ENCODE results near the gene UBE2L3. TPM values are rescaled to one million over a fixed set of nuclear protein-coding genes. Genes with fewer than 3 reads are reported as not detected.

Gene UBE2L3
- total RNA-seq, 6 experiments from 2014 or later: 16.8 to 34.4 (median 22.1) TPM

GRCh38 chr22:21650280-21650679 lies 82.8 kb downstream of the UBE2L3 start:
- intact Hi-C loops (cut with DNase I): no loop called here
- DNase-seq (no peak), ATAC-seq (no peak)
- H3K9me3 ChIP-seq: no peaks in the 10 kb centered on the region
- H3K27me3 ChIP-seq: no peaks in the 10 kb centered on the region
- no peak overlapping the region for H3K4me3 ChIP-seq
- peaks cover 0 to 8% (median 2%) of the 10 kb centered on the region in 4 donors for H3K36me3 ChIP-seq
- TF ChIP-seq CTCF (IDR thresholded peaks at IDR 0.05) (no peak), POLR2A (IDR thresholded peaks at IDR 0.05) (no peak)
- 91% methylated on average over 7 of the region's 7 CpGs for WGBS (ENCODE audit: insufficient coverage, low coverage, low lambda C conversion rate, missing lambda C conversion rate)
- H3K4me1 ChIP-seq: peaks cover 0 to 21% (median 5%) of the 10 kb centered on the region in 4 donors
- H3K27ac ChIP-seq: no peak overlapping the region

- Histone ChIP-seq H3K4me3 (peak overlapping the region in 2 of 3 donors; percentile 19 to 50), H3K36me3 (peaks cover 0 to 8% (median 2%) of the 10 kb centered on the region in 4 donors), H3K27me3 (no peaks in the 10 kb centered on the region), H3K4me1 (peaks cover 0 to 21% (median 5%) of the 10 kb centered on the region in 4 donors), H3K27ac (no peak overlapping the region), H3K9me3 (no peaks in the 10 kb centered on the region)
- no peak for TF ChIP-seq CTCF (IDR thresholded peaks at IDR 0.05)
- TF ChIP-seq POLR2A (IDR thresholded peaks at IDR 0.05): no peak
- DNase-seq (no peak), ATAC-seq (peak in 2 of 4 donors; percentile 2 to 4)
- intact Hi-C loops (cut with DNase I): no loop called here
- 40% methylated on average over 5 of the region's 6 CpGs for WGBS (ENCODE audit: insufficient coverage, low coverage, low lambda C conversion rate, missing lambda C conversion rate)
Observed at GRCh38 chr22:21650823-21651520, 83.5 kb downstream of the UBE2L3 start.

- DNase-seq (peak in 2 of 3 donors; percentile 38 to 61), ATAC-seq (peak; percentile 2 to 13 (median 6))
- peaks cover 0 to 16% (median 3%) of the 10 kb centered on the region in 4 donors for H3K4me1 ChIP-seq
- no peaks in the 10 kb centered on the region for H3K27me3 ChIP-seq
- H3K9me3 ChIP-seq: no peaks in the 10 kb centered on the region
- no peak overlapping the region for H3K27ac ChIP-seq
- 4% methylated on average over 10 of the region's 29 CpGs for WGBS (ENCODE audit: insufficient coverage, low coverage, low lambda C conversion rate, missing lambda C conversion rate)
- TF ChIP-seq CTCF (IDR thresholded peaks at IDR 0.05): no peak
- no peak for TF ChIP-seq POLR2A (IDR thresholded peaks at IDR 0.05)
- intact Hi-C loops (cut with DNase I): no loop called here
- H3K36me3 ChIP-seq: peaks cover 0 to 8% (median 0%) of the 10 kb centered on the region in 4 donors
- H3K4me3 ChIP-seq: peak overlapping the region; percentile 19 to 50 (median 37)
Observed at GRCh38 chr22:21651521-21652009, 84.1 kb downstream of the UBE2L3 start.

- intact Hi-C loops (cut with DNase I): no loop called here
- WGBS (ENCODE audit: insufficient coverage, low coverage, low lambda C conversion rate, missing lambda C conversion rate): under 1% methylated on average over 18 of the region's 44 CpGs
Observed at GRCh38 chr22:21652010-21652546, 84.6 kb downstream of the UBE2L3 start.

More at GRCh38 chr22:21652010-21652546, 84.6 kb downstream of the UBE2L3 start:
- Histone ChIP-seq H3K4me1 (peaks cover 0 to 16% (median 3%) of the 10 kb centered on the region in 4 donors), H3K27me3 (no peaks in the 10 kb centered on the region), H3K27ac (no peak overlapping the region), H3K4me3 (peak overlapping the region; percentile 19 to 50 (median 37)), H3K36me3 (peaks cover 0 to 8% (median 0%) of the 10 kb centered on the region in 4 donors), H3K9me3 (no peaks in the 10 kb centered on the region)
- peak; percentile 85 to 88 (median 86) for DNase-seq
- peak; percentile 84 to 94 (median 89) for ATAC-seq
- TF ChIP-seq CTCF (IDR thresholded peaks at IDR 0.05): no peak

All from right lobe of liver (tissue), 6 donors.